NCI-H2171 treated with DMSO at 0.1 percent for 48 hours (cell line): ENCODE measurements around the gene CCDC160.
"Not testable (repeated sequence)": the region's sequence is repeated elsewhere in the genome, so short reads cannot be mapped to it uniquely, and the experiment has no call there.

Experiments used
- DNase-seq: peaks from one replicate; lab custom pipeline; 2025; lab: John Stamatoyannopoulos, UW

The CCDC160 gene

DNA sequence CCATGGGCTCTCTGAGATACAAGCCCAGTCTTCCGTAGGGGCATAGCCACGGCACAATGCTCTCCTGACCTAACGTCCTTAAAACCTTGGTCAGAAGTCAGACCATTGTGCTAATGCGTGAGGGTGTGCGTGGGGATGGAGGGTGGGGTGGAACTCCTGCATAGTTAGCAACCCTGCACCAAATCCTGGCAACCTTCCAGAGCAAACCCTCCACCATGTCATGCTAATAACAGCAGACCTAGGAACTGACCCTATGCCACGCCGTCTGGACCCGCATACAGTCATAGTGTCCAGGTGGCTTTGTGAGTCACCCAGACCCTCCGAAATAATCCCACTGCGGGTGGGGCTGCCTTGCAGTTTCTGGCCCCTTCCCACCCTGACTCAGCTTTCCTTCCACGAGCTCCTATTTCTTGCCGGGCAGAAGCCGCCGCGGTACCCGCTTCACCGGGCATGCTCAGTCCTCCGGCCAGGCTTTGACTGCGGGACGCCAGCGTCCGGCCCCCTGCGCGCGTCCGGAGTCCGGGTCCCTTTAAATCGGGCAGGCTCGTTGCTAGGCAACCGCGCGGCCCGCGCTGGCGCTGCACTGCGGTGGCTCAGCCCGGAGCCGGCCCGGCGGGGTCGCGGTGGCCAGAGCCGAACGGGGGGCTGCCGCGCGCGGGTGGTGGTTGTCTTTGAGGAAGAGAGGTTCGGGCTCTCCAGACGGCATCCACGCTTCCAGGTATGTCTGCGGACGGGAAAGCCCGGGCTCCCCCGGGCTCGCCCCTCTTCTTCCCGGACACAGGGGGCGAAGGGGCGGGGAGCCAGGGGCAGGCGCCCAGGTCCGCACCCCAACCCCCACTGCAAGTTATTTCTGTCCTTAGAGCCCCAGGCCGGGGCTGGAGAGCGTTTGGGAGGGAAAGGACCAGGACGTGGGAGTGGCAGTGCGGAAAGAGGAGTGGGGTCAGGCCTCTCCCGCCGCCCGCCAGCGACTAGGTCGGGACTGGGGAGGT lies at the start of gene CCDC160:
CCDC160 (plus strand) TSS at position 557 of the 989 bp plus-strand sequence. CDS start 7,619 bp downstream, outside the sequence.
- DNase-seq: no peak

DNA sequence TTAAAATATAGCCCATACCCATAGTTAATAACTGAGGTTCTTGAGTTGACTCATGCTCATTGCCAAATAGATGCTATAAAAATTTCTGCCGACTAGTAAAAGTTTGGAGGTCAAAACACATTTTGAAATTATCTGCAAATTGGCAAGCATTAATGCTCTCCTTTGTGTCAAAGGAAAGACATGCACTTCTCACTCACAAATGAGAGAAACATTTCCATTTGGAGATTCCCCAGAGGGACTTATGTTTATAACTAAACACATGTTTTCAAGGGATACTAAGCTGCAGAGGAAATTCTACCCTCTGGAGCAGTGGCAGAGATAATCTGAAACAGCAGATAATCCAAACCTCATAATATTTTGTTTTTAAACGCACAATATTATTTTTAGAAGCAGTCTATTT lies 45.7 kb upstream of the CCDC160 start:
- DNase-seq: peak; percentile 0

DNA sequence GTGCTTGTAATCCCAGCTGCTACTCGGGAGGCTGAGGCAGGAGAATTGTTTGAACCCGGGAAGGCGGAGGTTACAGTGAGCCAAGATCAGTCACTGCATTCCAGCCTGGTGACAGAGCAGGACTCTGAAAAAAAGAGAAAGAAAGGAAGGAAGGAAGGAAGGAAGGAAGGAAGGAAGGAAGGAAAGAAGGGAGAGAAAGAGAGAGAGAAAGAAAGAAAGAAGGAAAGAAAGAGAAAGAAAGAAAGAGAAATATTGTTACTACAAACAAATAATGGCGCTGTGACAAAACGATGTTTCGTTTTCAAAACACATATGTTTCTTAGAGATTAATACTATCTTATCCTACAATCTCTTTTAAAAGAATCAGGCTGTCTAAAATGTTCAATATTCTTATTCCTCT lies 42.1 kb upstream of the CCDC160 start:
- no peak for DNase-seq

DNA sequence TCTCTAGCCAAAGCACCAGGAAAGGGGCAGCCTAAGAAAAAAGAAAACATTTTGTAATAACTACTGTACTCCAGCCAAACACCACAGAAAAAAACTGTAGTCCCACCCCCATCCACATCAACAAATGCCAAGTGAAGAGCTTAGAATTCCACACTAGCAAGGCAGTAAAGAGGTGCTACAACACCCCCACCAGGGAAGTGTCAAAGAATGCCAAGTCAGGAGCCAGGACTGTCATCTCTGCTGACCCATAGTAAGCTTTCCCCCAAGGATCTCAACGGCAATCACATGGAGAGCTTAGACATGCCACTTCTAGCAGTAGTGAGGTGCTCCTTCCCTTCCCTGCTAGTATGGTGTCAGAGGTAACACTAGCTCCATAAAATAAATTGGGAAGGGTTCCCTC lies 34.4 kb upstream of the CCDC160 start:
- no peak for DNase-seq

DNA sequence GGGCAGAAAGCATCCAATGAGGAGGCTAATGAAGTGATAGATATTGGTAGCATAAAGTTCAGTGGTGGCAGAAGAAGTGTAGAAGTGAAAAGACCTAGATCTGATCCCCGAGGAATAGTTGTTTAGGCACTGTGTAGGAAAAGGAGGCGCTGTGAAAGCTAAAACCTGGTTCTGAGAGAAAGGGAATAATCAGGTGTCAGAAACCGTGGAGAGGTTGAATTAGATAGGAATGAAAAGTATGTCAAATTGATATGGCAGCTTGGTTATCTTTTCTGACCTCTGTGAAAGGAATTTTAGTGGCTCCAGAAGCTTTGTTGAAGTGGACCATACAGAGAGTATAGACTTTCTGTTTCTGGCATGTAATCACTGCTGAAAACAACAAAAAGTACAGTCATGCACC lies 30.8 kb upstream of the CCDC160 start:
- no peak for DNase-seq

DNA sequence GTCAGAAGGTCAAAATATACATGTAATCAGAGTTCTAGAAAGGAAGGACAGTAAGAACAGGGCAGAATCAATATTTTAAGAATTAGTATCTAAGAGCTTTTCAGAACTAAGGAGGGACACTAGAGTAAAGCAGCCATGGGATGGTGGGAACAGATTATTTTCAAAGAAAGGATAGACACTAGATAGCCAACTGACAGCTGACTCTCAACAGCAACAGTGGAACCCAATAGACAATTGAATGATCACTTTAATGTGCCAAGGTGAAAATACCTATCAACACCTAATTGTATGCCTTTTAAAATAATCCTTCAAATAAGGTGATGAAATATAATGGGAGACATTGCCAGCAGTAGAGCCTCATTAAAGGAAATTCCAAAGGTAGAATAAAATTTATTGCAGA lies 26.5 kb upstream of the CCDC160 start:
- no peak for DNase-seq

DNA sequence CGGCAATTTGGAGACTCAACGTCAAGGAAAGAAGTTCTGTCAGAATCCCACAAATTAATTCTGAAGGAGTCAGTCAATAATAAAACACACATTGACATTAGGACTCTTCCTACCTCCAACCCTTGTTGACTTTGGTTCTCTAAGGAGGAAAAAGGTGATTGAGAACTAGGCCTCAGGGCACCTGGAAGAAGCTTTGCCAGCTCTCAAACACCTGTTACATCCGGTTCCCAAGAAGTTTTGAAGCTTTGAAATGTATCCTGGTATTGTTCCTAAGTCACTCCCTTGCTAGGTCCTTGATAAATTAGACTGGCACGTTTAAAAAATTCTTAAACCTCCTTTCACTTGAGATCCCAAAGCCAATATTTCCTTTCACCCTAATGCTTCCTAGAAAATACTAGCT lies 1.7 kb upstream of the CCDC160 start:
- DNase-seq: no peak

DNA sequence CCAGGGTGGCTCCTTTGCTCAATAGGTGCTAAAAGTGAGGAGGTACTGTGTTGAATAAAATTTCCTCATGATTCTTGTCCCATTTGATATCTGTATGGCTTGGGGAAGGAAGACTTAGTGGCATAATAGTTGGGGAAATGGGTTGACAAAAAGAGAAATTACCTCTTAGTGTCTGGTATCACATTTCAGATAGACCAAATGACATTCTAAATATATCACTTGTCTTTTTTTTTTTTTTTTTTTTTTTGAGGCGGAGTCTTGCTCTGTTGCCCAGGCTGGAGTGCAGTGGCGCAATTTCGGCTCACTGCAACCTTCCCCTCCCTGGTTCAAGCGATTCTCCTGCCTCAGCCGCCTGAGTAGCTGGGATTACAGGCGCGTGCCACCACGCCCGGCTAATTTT lies 1.2 kb downstream of the CCDC160 start:
- DNase-seq: not testable (repeated sequence)

DNA sequence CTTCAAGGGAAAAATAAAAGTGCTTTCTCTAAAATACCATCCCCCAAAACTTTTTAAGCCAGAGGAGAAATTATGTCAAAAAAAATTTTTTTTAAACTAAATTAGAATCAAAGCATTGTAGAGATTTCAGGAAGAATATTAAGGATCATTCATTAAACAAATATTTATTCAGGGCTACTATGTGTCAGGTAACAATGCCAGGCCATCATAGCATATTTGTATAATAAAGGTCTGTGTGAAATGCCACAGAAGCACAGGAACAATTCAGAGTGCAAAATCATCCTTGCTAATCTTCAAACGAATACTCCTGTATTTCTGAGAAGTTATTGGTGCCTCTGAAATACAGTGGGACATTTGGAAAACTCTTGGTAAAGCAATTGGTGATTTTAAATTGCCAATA lies 2.0 kb downstream of the CCDC160 start:
- no peak for DNase-seq

DNA sequence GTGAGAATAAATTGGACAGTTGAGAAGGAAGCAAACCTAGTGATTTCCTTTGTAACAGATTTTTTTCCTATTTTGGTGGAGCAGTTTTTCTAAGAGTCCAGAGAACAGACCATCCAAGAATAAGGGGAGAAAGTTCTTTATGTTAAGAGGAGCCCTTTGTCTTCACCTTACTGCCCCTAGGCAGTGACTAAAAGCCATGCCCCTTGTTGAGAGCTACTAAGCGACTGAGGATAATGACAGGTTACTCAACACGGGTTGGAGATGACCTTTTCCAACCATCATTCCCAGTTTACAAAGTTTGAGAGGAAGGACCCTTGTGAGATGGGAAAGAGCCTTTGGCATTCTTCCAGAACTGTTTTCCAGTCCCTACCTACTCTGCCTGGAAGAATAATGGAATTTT lies 3.2 kb downstream of the CCDC160 start:
- no peak for DNase-seq

DNA sequence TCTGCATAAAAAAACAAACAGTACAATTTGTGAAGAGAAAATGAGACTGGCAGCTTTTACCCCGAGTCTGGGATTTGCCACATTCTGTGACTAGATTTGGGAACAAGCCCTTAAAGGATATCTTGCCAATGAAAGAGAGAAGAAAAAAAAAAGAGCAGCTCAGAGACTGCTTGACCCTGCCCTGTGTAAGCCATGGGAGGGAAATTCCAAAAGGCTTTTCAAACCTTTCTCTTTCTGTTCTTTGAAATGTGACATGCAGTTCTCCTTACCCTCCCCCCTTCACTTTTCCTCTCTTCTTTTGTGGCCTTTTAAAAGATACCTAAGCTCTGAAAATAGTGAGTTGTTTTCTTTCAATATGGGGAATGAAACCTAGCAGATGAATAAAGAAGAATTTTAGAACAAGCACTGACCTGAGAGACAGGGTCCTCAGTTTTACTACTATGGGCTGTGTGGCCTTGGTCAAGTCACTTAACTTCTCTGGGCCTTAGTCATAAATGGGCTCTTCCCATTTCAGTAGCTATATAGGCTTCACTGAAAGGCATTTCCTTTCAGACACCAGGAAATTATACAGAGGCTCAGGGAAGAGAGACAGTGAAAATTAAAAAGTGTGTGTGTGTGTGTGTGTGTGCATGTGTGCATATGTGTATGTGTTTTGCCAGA lies 5.1 kb downstream of the CCDC160 start:
- DNase-seq: no peak

DNA sequence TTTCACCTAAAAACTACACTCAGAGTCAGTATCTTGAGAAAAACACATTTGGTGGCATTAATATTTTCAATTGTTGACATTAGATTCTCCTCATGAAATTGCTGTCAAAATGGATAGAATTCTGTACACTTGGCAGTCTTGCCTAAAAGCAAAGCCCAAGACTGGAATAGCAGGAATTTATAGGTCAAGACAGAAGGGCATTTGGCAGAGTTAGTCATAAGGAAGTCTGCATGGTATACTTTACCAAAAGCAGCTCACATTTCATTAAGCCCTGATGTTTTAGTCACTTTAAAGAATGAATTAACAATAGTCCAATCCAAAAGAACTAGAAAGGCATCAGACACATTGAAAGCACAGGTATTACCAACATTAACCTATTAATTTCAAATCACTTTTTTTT lies 7.1 kb downstream of the CCDC160 start:
- no peak for DNase-seq

DNA sequence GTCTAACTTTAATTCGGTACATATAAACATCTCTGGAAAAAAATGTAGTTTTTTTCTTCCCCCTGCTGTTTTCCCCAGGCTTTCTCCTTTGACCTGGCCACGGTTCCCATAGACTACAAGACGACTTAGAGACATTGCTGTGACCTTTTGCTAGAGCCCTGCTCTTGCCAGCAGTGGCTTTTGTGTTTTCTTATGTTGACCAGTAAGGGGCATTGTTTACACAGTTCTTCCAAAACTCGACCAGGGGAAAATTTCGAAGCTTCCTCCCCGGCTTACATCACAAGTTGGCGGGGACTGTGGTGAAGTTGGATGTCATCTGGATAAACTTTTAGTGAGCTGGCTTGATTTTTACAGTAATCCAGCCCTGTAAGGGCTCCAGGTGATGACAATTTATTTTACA lies 9.3 kb downstream of the CCDC160 start:
- DNase-seq: no peak

DNA sequence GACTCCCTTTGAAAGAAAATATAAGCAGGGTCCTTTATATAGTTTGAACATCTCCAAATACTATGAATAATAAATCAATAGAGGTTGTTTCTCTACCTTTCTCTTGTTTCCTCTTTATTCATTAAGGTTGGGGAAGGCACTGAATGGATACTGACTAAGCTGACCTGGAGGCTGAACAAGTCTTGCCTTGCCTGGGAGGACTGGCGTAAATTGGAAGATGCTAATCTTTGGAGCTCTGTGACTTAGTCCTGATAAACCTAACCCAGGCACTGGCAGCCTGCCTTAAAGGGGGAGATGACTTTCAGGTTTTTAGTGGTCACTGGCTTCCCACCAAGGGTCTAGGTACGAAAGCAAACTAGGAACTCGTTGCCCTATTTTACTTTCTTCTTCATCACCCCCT lies 10.5 kb downstream of the CCDC160 start:
- no peak for DNase-seq

DNA sequence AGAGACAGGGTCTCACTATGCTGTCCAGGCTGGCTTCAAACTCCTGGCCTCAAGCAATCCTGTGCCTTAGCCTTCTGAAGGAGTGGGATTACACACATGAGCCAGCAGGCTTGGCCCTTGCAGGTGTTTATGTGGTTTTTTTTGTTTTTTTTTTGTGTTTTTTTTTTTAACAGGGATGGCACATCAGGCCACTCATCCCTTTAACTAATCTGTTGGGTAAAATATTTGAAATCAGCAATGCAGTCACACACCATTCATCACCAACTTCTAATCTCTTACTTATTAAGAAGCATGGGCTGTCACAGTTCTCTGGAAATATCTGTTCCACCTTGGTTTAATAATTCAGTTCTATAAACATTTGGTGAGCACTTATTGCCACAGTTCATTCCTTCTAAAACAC lies 12.3 kb downstream of the CCDC160 start:
- no peak for DNase-seq

DNA sequence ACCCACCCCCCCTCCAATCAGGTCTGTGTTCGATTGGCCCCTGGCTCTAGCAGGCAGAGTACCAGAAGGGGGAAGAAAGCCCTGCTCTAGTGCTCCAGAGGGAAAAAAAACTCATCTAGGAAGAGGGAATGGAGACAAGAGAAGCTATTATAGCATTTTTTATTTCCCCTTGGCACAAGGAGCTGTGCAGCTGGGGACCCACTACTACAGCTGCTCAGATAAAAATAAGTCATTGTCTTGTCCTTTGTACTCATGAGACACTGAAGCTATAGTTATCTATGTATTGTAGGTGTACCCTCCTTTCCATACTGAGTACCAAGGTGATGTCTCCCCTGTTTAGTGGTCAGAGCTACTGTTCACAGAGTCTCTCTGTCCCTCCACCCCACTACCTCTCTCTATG lies 14.3 kb downstream of the CCDC160 start:
- no peak for DNase-seq

DNA sequence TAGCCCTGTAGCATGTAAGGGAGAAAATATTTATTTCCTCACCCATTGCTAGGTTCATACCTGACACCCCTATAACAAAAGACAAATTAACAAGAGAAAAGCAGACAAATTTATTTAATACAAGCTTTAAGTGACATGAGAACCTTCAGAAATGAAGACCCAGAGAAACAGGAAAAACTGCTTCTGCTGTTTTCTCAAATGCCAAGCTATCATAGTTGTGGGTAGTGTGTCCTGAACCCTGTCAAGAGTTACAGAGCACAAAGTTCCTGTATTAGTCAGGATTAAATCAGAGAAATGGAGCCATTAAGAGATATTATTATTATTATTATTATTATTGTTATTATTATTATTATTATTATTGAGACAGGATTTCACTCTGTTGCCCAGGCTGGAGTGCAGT lies 17.5 kb downstream of the CCDC160 start:
- no peak for DNase-seq

DNA sequence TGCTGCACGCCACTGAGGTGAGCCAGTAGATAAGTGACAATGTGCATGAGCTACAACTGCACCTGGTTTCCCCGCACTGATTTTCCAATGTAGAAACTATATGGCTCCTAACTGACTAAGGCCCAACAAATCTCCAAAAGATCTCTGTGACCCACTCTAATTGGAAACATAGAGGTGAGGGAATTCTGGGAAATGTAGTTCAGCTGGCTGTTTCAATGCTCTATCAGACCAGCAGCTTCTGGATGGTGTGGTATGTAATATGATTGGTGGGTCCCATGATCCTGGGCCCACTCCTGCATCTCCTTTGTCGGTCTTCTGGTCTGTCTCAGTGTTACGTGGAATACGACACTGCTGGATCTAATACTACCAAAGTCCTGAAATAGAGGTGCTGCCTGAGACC lies 18.6 kb downstream of the CCDC160 start:
- DNase-seq: no peak

DNA sequence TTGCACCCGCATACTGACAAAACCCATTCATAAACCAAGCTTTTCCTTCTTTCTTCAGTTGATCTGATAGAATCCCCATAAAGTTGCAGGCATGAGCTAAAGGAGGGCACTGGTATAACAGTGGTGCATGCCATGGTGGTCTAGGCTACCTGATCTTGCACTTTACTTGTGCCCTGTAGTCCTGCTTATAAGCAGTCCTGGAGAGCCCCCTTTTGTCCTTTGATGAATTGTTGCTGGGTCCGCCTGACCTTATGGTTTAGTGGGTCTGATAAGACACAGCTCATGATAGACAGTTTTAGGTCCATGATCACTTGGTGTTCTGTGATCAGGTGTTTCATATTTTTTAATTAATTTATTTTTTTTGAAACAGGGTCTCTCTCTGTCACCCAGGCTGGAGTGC lies 19.7 kb downstream of the CCDC160 start:
- DNase-seq: no peak

DNA sequence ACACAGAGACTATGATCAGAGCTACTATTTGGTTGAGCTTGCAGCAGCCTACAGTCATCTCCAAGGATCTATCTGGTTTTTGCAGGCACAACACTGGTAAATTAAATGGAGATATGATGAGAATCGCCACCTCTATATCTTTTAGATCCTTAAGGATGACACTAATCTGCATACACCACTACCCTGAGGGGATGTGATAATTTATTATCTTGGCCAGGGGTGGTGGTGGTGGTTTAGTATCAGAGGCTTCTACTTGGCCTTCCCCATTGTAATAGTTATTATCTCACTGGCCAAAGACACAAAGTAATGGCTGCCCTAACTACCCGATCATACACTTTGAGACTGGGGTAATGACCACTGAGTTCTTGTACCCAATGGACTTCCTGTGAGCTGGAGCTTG lies 21.2 kb downstream of the CCDC160 start:
- no peak for DNase-seq

DNA sequence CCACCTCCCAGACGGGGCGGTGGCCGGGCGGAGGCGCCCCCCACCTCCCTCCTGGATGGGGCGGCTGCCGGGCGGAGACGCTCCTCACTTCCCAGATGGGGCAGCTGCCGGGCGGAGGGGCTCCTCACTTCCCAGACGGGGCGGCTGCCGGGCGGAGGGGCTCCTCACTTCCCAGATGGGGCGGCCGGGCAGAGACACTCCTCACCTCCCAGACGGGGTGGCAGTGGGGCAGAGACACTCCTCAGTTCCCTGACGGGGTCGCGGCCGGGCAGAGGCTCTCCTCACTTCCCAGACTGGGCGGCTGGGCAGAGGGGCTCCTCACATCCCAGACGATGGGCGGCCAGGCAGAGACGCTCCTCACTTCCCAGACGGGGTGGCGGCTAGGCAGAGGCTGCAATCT lies 49.0 kb downstream of the CCDC160 start:
- DNase-seq: not testable (repeated sequence)

DNA sequence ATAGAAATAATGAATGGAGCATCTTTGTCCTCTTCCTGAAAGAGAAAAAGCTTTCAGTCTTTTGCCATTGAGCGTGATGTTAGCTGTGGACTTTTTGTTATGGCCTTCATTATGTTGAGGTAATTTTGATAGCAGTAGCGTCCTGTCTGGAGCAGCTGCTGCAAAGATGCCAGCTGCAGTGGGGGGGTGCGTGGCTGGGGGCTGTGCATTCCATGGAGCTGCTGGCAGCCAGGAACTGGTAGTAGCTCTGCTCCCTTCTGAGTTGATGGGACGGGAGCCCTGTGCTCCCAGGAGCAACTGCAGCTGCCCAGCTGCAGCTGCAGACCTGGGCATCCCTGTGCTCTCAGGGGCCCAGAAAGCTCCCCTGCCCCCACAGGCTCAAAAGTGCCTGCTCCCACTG lies 50.4 kb downstream of the CCDC160 start:
- DNase-seq: peak; percentile 57

DNA sequence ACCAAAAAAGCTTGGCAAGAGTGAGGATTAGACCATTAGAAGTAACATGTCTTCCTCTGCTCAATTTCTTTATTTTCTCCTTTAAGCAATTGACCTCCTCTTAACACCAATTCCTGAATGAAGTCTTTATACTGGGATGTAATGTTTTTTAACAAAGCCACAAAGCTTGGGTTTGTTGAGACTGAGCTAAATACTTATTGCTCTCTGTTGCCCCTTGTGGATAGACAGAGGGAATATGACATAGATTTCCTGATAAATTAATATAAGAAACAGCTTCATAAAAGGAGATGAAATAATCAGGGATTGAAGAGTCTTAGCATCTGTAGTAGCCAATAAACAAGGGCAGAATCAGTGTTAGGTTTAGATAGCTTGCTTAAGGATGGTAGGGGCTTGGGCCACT lies 57.6 kb downstream of the CCDC160 start:
- DNase-seq: peak; percentile 2
